Measurements from ENCODE around the gene GRB7. TPM values are rescaled to one million over a fixed set of nuclear protein-coding genes. Genes with fewer than 3 reads are reported as not detected.

The GRB7 gene
- polyA plus RNA-seq, 1 donor (not counting 4 experiments of a cell fraction or from before 2014, with no cell fraction given), result 4.2 TPM

DNA sequence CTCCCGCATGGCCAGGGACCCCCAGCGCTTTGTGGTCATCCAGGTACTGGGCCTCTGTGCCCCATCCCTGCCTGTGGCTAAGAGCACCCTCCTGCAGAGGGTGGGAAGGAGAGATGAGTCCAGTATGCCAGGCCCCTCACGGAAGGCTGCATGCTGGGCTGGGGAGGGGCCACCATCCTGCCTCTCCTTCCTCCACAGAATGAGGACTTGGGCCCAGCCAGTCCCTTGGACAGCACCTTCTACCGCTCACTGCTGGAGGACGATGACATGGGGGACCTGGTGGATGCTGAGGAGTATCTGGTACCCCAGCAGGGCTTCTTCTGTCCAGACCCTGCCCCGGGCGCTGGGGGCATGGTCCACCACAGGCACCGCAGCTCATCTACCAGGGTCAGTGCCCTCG, 11.1 kb upstream of the GRB7 start:
- no peak for FAIRE-seq
- Histone ChIP-seq H3K4me2 (ENCODE audit: control insufficient read depth, extremely low read depth, insufficient read depth, low read depth, low read length) (no peak overlapping the region), H3K36me3 (ENCODE audit: control insufficient read depth in 2 of 2, extremely low read depth in 1 of 2, insufficient read depth in 2 of 2, low read length in 2 of 2) (peaks cover 19 to 25% of the 10 kb centered on the region in 2 experiments)

DNA sequence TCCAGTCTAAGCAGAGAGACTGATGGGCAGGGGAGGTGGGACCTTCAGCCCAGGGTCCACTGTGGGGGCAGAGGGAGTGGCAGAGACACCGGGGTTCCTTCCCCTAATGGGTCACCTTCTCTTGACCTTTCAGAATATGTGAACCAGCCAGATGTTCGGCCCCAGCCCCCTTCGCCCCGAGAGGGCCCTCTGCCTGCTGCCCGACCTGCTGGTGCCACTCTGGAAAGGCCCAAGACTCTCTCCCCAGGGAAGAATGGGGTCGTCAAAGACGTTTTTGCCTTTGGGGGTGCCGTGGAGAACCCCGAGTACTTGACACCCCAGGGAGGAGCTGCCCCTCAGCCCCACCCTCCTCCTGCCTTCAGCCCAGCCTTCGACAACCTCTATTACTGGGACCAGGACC, 10.2 kb upstream of the GRB7 start:
- H3K9me1 ChIP-seq (ENCODE audit: control insufficient read depth, extremely low read depth, insufficient read depth, low read length), result peaks cover 2% of the 10 kb centered on the region
- no peak overlapping the region for H3K4me2 ChIP-seq (ENCODE audit: control insufficient read depth, extremely low read depth, insufficient read depth, low read depth, low read length)
- no peaks in the 10 kb centered on the region for H3K9me3 ChIP-seq (ENCODE audit: control insufficient read depth, low read depth, low read length)
- dilution Hi-C loops (cut with MboI; ENCODE audit: extremely low pct_ligation_motif_present, low sequenced_read_pairs), result no loop called here
- H3K9ac ChIP-seq (ENCODE audit: control insufficient read depth, extremely low read depth, insufficient read depth, low read length), result no peak overlapping the region
- H2AFZ ChIP-seq (ENCODE audit: control insufficient read depth, low read length), result no peak overlapping the region
- DNase-seq (ENCODE audit: low read depth, low spot score), result no peak
- no peak for TF ChIP-seq EZH2 (IDR thresholded peaks at IDR 0.05; ENCODE audit: low read length)
- TF ChIP-seq, protein P1, sequence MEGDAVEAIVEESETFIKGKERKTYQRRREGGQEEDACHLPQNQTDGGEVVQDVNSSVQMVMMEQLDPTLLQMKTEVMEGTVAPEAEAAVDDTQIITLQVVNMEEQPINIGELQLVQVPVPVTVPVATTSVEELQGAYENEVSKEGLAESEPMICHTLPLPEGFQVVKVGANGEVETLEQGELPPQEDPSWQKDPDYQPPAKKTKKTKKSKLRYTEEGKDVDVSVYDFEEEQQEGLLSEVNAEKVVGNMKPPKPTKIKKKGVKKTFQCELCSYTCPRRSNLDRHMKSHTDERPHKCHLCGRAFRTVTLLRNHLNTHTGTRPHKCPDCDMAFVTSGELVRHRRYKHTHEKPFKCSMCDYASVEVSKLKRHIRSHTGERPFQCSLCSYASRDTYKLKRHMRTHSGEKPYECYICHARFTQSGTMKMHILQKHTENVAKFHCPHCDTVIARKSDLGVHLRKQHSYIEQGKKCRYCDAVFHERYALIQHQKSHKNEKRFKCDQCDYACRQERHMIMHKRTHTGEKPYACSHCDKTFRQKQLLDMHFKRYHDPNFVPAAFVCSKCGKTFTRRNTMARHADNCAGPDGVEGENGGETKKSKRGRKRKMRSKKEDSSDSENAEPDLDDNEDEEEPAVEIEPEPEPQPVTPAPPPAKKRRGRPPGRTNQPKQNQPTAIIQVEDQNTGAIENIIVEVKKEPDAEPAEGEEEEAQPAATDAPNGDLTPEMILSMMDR (optimal IDR thresholded peaks at IDR 0.05 in 1 of 3, IDR thresholded peaks at IDR 0.05 in 1 of 3, conservative IDR thresholded peaks at IDR 0.05 in 1 of 3; ENCODE audit: extremely low read depth in 1 of 3, insufficient read depth in 2 of 3, low read length in 3 of 3), result no peak
- H3K4me1 ChIP-seq (ENCODE audit: control insufficient read depth, extremely low read depth, insufficient read depth, low read length), result peaks cover 12% of the 10 kb centered on the region
- no peak overlapping the region for H3K27ac ChIP-seq (ENCODE audit: control insufficient read depth, insufficient read depth, low read length)
- no peaks in the 10 kb centered on the region for H3K27me3 ChIP-seq (ENCODE audit: control insufficient read depth, extremely low read depth, insufficient read depth, low read length)
- H4K20me1 ChIP-seq (ENCODE audit: control insufficient read depth, extremely low read depth, insufficient read depth, low read length), result no peaks in the 10 kb centered on the region
- H3K79me2 ChIP-seq (ENCODE audit: control insufficient read depth, insufficient read depth, low read length), result peaks cover 4% of the 10 kb centered on the region
- FAIRE-seq, result no peak
- H3K4me3 ChIP-seq (ENCODE audit: control insufficient read depth in 2 of 3, extremely low read depth in 1 of 3, insufficient read depth in 2 of 3, low read depth in 1 of 3, low read length in 3 of 3), result no peak overlapping the region
- peaks cover 19 to 25% of the 10 kb centered on the region in 2 experiments for H3K36me3 ChIP-seq (ENCODE audit: control insufficient read depth in 2 of 2, extremely low read depth in 1 of 2, insufficient read depth in 2 of 2, low read length in 2 of 2)

More for the DNA sequence above, 11.1 kb upstream of the GRB7 start:
- H3K4me1 ChIP-seq (ENCODE audit: control insufficient read depth, extremely low read depth, insufficient read depth, low read length), result peaks cover 12% of the 10 kb centered on the region
- no peaks in the 10 kb centered on the region for H3K27me3 ChIP-seq (ENCODE audit: control insufficient read depth, extremely low read depth, insufficient read depth, low read length)
- dilution Hi-C loops (cut with MboI; ENCODE audit: extremely low pct_ligation_motif_present, low sequenced_read_pairs), result no loop called here
- H3K79me2 ChIP-seq (ENCODE audit: control insufficient read depth, insufficient read depth, low read length), result peaks cover 4% of the 10 kb centered on the region
- H3K27ac ChIP-seq (ENCODE audit: control insufficient read depth, insufficient read depth, low read length), result no peak overlapping the region
- H3K9me1 ChIP-seq (ENCODE audit: control insufficient read depth, extremely low read depth, insufficient read depth, low read length), result peaks cover 2% of the 10 kb centered on the region
- no peaks in the 10 kb centered on the region for H3K9me3 ChIP-seq (ENCODE audit: control insufficient read depth, low read depth, low read length)
- no peak overlapping the region for H3K4me3 ChIP-seq (ENCODE audit: control insufficient read depth in 2 of 3, extremely low read depth in 1 of 3, insufficient read depth in 2 of 3, low read depth in 1 of 3, low read length in 3 of 3)
- no peak overlapping the region for H3K9ac ChIP-seq (ENCODE audit: control insufficient read depth, extremely low read depth, insufficient read depth, low read length)
- no peak for DNase-seq (ENCODE audit: low read depth, low spot score)
- H2AFZ ChIP-seq (ENCODE audit: control insufficient read depth, low read length), result no peak overlapping the region
- TF ChIP-seq EZH2 (IDR thresholded peaks at IDR 0.05; ENCODE audit: low read length), result no peak
- TF ChIP-seq, protein P1 (optimal IDR thresholded peaks at IDR 0.05 in 1 of 3, IDR thresholded peaks at IDR 0.05 in 1 of 3, conservative IDR thresholded peaks at IDR 0.05 in 1 of 3; ENCODE audit: extremely low read depth in 1 of 3, insufficient read depth in 2 of 3, low read length in 3 of 3), result no peak
- H4K20me1 ChIP-seq (ENCODE audit: control insufficient read depth, extremely low read depth, insufficient read depth, low read length), result no peaks in the 10 kb centered on the region
